ENCODE results near the gene MAPKAPK2.
"Not testable (repeated sequence)": the region's sequence is repeated elsewhere in the genome, so short reads cannot be mapped to it uniquely, and the experiment has no call there.

Gene MAPKAPK2

DNA sequence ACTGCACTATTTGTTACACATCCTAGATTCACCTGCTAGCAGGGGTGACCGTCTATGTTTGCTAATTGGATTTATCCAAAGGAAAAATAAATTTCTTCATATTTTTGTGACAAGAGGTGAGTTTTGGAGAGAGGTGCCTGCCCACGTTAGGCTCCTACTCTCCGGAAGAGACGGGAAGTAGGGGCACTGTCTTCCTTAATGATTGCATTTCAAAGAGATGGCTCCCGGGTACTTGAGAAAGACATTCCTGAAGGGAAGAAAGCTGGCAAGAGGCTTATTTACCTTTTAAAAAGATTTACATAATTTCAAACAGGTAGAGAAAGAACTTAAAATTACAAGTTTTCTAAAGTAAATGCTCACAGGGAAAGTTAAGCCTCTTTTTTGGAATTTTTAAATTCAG is 67.2 kb downstream of the MAPKAPK2 start:
- DNase-seq: no peak

DNA sequence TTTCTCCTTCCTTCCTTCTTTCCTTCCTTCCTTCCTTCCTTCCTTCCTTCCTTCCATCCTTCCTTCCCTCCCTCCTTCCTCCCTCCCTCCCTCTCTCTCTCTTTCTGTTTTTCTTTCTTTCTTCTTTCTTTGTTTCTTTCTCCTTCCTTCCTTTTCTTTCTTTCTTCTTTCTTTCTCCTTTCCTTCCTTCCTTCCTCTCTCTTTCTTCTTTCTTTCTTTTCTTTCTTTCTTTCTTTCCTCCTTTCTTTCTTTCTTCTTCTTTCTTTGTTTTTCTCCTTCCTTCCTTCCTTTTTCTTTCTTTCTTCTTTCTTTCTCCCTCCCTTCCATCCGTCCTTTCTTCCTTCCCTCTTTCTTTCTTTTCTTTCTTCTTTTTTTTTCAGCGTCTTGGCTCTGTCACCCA is 67.8 kb downstream of the MAPKAPK2 start:
- DNase-seq: no peak

DNA sequence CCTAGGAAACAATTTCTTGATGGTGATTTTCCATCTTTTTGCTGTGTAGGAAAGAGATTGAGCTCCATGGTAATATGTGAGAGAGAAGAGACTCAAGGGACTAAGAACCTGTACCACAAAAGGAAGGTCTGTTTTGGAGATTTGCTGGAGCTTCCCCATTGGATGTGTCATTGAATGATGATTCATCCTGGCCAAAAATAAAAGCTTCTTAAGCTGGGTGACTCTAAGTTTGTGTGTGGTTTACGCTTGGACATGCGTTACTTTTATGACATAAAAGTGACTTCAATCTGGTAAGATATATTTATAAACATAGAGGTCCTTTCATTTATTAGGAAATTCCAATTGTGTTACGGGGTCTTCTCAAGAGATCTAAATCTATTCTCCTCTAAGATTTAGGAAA is 68.4 kb downstream of the MAPKAPK2 start:
- DNase-seq: no peak

DNA sequence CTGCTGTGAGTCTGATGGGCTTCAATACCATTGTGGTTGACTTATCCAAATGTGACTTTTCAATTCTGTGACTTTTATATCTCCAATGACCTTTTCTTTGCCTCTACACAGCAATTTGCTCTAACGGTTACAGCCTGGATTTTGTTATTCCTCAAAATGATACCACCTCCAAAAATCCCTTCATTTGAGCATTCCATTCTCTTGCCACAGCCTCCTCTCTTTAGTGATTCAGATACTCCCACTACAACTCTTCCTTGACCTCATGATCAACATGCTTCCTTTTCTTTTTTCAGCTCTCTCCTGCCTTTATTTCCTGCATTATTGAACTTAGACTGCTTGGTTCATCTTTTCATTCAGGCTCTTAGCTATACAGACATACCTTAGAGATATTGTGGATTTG is 69.3 kb downstream of the MAPKAPK2 start:
- DNase-seq: no peak

DNA sequence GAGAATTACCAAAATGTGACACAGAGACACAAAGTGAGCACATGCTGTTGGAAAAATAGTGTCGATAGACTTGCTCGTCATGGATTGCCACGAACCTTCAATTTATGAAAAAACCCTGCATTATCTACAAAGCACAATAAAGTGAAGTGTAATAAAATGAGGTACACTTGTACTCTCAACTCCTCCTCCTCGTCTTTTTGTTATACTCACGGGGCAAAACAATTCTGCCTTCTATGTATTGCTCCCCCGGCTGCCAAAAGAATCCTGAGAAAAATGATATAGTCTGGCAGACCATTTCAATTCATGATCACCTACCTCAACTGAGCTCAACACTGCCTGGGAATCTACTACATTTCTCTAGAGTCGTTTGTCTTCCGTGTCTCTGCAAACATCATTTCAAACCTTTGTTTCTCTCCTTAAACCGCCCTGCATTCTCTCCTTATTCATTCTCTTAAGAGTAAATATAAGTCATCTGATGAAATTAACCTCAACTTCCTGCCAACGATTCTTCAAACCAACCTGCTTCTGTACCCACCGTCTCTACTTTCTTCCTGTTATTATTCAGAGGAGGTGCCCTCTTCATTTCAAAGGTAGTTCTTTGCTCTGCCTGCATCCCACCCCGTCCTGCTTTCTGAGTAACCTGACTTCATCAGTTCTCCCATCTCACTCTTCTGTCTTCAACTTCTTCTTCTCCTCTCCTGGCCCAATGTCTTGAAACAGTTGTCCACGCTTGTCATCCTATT is 73.0 kb downstream of the MAPKAPK2 start:
- no peak for DNase-seq

DNA sequence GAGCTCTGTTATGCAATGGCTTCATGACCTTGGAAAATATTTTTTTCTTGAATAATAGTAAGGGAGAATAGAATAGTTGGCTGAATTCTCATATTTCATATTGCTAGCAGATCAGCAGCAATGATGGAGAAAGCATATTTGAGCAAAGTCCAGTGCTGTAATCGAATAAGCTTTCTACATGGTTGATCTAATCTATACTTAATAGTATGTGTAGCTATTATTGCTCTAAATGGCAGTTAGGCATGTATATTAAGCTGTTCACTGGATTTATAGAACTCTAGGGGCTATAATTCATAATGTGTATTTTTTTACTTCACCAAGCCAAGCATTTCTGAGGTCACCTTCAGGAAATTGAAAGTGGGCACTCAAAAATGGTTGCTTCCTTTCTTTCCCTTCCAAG is 75.9 kb downstream of the MAPKAPK2 start:
- DNase-seq: no peak

DNA sequence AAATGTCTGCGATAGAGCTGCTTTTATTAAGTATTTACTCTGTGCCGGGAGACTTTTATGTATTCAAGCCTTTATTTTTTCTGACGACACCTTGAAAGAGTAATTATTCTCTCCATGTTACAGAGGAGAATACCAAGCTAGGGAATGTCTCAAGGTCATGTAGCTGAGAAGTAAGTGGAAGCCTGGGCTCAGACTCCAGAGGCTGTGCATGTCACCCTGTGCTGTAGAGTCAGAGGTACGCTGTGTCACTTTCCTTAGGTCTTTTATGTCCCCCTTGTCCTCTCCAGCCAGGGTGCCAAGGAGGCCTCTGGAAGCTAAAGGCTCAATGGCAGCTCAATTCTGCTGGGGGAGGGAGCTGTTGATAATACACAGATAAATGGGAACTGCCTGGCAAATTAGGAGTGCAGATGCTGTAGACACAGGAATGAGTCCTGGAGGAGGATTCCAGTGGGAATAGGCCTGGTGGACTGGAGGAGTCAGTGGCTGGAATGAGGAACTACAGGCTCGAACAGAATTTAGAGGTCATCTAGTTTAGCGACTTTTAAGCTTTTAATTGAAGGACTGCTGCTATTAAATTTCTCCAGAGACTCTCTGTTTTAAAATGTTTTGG is 76.6 kb downstream of the MAPKAPK2 start:
- DNase-seq: peak; percentile 83

DNA sequence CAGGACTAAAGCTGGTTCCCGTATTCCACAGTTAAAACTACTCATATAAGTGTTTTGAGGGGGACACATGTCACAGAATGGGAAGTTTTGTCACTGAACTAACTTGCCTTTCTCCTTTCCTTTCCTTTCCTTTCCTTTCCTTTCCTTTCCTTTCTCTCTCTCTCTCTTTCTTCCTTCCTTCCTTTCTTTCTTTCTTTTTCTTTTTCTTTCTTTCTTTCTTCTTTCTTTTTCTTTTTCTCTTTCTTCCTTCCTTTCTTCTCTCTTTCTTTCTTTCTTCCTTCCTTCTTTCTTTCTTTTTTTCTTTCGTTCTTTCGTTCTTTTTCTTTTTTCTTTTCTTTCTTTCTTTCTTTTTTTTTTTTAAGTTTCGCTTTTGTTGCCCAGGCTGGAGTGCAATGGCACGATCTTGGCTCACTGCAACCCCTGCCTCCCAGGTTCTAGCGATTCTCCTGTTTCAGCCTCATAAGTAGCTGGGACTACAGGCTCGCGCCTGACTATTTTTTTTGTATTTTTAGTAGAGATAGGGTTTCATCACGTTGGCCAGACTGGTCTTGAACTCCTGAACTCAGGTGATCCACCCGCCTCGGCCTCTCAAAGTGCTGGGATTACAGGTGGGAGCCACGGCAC is 78.1 kb downstream of the MAPKAPK2 start:
- not testable (repeated sequence) for DNase-seq

DNA sequence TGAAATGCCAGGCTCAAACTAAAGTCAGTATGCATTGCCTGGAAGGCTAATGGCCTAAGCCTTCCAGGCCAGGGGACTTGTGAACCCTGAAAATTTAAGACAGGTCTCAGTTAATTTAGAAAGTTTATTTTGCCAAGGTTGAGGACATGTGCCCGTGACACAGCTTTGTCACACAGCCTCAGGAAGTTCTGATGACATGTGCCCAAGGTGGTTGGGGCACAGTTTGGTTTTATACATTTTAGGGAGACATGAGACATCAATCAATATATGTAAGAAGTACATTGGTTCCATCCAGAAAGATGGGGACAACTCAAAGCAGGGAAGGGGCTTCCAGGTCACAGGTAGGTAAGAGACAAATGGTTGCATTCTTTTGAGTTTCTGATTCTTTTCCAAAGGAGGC is 81.1 kb downstream of the MAPKAPK2 start:
- DNase-seq: not testable (repeated sequence)

DNA sequence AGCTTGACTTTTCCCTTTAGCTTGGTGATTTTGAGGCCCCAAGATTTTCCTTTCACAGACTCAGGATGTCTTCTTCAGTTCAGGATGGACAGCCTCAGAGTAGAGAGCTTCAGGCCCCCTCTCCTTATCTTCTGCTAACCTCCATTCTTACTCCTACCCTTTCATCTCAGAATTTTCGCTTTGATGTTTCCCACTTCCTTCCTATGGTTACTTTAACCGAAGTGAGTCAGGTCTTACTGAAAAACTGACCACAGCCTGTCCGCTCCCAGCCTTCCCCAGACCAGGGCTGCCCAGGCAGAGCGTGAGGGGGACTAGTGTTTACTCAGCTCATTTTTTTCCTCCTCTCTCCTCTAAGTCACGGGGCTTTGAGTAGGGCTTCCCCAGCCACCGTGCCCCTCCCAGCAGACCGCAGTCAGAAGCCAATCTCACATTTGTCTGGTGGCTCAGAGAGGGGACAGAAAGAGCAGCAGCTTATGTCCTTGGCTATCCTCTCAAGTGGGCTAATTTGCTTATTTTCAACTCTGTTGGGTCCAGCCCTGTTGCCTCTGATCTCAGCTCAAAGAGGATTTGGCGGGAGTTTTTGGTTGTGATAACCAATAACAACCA is 81.6 kb downstream of the MAPKAPK2 start:
- peak; percentile 93 for DNase-seq

DNA sequence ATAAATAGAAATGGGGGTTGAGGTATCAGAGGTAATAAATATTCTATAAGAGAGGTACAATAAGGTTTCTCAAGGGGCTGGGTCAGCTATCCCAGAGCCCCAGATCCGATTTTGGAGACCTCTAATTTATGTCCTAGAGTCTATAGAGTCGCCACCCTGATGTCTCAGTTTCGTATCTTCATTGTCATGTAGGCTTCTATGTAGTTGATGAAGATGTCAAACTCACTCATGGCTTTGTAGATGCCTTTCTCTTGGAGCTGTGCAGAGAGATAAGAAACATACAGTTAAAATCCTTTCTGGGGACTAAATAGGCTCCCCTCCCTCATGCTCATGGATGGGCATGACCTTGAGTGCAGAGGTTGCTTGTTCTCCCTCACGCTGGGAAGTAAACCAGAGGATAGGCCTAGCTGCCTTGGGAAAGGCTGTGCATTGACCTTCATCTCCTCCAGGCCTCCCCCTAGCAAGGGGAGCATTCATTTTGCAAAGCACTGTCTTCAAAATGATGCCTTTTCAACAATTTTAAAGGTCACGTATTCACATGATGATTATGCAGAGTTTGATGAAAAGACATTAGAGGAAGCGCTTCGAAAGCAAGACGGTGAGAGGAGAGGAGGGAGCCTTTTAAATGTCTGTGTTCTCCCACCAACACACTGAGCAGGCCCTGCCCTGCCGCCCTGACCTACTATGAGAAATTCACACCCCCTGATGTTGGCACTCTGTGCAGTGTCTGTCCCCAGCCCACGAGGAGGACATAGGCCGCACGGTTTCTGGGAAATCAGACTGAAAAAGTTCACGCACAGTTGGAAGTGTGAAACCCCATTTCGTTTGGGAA is 84.0 kb downstream of the MAPKAPK2 start:
- DNase-seq: no peak

DNA sequence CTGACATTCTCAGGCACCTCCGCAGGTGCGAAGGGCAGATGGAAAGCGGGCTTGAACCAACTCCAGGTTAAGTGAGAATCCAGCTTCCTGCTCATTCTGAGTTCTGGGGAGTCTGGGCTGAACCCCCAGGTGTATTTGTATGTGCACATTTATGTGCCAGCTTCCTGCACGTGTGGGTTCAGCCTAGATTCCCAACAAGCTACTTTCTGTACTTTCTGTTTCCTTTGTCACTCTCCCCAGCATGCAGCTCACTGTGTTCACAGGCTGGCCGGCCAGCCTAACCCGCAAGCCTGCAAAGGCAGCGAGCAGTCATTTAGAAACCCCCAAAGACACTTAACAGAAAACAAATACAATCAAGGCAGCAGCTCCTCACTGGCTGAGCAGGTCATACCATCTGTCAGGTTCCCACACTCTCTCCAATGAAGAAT is 84.6 kb downstream of the MAPKAPK2 start:
- DNase-seq: no peak

DNA sequence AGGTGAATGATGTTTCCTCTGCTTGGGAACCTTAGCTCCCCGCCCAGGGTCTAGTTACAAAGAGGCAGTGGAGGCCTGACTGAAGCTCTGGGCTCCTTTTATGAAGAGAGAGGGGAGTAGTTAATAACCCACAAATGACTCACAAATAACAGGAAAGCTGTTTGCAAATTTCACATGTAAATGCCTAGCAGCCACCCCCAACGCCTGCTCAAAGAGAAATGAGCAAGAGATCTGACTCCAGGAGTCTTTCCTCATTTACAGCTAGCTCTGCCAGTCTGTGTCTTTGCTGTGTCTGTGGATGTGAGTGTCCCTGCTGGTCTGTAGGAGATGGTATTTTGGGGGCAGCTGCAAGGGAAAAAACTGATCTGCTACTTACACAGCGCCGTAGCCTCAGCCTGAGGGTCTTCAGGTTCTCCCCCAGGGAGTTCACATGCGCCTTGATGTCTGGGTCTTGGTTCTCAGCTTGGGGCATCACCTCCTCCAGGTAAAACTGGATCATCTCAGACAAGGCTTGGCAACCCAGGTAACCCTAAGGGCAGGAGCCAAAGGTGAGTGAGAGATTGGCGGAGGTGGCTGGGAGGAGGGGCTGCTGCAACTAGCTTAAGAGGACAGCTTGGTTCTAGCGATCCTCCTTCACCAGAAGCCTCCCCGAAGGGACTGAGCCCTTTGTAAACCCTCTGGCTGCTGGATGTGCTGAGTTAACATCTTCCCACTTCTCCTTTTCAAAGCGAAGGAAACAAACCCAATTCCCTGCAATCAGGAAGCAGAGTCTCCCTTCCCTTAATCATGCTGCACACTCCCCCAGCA is 86.0 kb downstream of the MAPKAPK2 start, which contains the start of gene IL19:
Gene IL19, plus strand, starts transcription at position 243 of the 807 bp plus-strand sequence. CDS start 65,890 bp downstream, outside the sequence.
- DNase-seq: peak; percentile 68

DNA sequence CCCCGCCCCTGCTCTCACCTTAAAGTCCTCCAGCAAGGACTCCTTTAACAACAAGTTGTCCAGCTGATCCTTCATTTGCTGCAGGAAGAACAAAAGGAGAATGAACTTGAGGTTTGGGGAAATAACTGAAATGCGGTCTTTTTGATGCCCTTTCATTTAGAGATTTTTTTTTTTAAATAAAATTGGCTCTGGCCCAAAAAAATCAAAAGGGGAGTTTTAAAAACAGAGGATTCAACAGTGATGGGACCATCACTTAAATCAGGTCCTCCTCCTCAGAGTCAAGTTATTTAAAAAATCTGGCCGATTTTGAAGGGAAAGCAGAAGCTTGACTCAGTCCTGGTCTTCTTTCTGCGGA is 86.6 kb downstream of the MAPKAPK2 start:
- DNase-seq: no peak

DNA sequence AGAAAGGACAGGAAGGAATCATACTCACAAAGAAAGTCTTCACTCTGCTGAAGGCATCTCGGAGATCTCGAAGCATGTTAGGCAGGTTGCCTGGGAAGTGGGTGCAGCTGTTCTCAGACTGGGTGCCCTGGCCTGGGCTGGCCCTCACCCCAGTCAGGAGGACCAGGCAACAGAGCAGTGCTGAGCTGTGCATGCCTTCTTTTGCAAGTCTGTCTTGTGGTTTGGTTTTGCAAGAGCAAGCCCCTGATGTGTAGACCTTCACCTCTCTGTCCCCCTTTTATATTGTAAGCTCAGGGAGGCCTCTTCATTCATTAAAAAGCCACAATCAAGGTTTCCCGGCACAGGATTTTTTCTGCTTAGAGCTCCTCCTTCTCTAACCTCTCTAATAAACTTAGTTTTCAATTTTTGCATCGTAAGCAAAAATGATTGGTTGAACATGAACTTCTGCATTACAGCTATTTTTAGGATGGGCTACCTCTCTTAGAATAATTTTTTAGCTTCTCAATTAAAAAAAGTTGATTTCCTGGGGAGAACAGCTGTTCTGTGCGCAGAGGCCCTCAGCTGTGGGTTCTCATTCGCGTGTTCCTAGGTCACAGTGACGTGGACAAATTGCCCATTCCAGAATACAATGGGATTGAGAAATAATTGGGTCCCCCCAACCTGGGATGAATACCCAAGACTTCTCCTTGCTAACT is 87.7 kb downstream of the MAPKAPK2 start, which contains the start of gene IL10:
Gene IL10, minus strand, starts transcription at position 252 of the 695 bp plus-strand sequence. Its CDS starts 59 bp downstream, at position 193.
- DNase-seq: no peak

DNA sequence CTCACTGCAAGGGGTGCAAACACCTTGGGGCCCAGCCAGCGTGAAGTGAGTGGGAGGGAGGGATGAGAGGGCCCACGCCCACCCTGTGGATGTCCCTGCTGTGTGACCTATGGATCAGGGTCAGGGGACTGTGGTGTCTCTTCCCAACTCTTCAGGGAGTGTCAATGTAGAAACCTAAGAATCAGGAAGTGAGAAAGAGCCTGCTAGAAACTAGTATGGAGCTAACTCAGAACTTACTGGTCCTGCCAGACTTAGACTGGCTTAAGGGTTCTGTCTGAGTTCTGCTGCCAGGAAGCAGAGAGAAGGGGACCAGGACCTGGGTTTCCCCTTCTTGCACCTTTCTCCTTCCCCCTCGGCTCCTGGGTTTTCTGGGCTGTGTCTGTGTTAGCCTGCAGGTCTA is 89.4 kb downstream of the MAPKAPK2 start:
- DNase-seq: no peak

DNA sequence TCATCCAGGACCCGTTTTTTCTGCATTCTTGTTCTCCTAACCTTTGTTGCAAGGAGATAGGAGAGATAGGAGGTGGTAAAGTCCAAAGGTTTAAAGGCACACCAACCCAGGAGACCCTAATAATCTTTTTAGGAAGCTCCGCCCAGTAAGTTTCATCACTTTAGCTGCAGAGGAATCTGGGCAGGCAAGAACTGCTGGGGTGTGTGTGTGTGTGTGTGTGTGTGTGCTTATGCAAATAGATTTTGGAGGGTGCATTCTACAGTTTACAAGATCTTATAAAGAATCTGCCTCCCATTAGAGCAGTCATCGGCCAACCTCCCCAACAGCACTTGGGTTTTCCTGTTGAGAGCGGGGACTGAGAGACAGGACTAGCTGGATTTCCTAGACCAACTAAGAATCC is 91.5 kb downstream of the MAPKAPK2 start:
- no peak for DNase-seq

DNA sequence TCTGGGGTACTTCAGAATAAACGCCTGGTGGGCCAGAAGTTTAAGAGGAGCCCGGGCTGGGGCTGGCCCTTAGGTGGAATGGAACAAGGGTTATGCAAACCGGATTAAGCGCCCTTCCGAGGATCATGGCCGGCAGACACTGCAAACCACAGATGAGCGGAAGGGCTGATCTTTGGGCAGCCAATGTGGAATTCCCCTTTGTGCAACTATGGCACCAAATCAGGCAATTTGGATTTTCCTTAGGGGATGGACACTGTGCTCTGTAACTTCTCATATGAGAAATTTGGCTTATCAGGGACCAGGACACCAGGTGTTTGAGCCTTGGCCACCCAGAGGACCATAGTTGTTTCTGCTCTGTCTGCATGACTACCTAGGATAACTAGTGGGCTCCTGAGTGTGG is 93.3 kb downstream of the MAPKAPK2 start:
- DNase-seq: no peak

DNA sequence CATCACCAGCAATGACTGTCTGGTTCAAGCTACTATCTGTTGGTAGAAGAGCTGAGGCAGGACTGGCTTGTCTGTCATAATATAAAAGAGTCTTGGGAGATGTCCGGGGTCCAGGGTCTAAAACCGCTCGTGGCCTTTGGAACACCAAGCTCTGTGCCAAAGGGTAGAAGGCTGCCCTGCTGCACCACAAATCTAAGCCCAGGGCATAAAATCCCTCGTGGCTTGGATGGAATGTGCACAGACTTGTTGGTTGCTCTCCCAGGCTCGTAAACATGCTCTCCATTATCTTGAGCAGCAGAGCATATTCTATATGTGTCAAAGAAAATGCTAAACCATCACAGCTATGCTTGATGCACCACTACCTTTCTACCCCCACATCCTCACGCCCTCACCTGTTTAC is 94.2 kb downstream of the MAPKAPK2 start:
- DNase-seq: peak; percentile 71

DNA sequence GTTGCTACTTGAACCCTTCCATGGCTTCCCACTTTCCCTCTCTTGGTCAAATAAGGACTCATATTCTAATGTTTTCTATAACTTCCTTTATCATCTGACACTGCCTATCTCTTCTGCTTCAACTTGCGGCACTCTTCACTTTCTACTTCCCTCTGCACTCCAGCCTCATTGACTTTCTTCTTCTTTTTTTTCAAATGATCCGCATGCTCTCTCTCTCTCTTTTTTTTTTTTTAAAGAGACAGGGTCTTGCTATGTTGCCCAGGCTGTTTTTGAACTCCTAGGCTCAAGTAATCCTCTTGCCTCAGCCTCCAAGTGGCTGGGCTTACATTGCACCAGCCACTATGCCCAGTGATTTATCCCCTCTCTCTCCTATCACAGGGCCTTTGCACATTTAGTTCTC is 94.9 kb downstream of the MAPKAPK2 start:
- DNase-seq: no peak

DNA sequence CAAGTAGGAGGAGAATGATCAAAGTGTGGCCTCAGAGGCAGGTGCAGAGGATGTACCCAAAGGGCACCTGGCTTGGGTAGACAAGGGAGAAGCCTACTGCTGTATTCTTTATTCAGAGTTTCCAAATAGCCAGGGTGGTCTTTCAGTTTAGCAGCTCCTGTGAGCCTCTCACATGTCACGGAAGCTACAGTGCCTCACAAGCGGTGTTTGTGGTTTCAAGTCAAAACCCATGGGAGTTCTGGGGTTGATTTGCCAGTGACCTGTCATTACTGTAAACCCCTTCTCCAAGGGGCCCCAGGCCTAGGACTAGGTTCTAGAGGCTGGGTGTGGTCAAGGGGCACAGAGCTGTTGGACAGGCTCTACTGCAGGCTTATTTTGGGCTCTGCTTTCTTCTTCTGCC is 97.7 kb downstream of the MAPKAPK2 start:
- DNase-seq: no peak

Measured in islet precursor cell (in vitro differentiated cells).